Left ventricle myocardium inferior (tissue), 1 donor: Measurements from ENCODE around the gene TRIM71. TPM values are rescaled to one million over a fixed set of nuclear protein-coding genes. Genes with fewer than 3 reads are reported as not detected.
"Not testable (repeated sequence)": the region's sequence is repeated elsewhere in the genome, so short reads cannot be mapped to it uniquely, and the experiment has no call there.

Experiments
- DNase-seq: peaks from one replicate; pipeline ENCODE4 v3.0.0-alpha.2; 2020
- H3K27ac ChIP-seq: fragments of 200-600 bp; replicated peaks from 2 replicates; pipeline ENCODE4 v1.8.0; 2021
- H3K27me3 ChIP-seq: fragments of 200-600 bp; 2 replicates; pipeline ENCODE4 v1.8.0; 2021; ENCODE audit warnings: low read depth
- H3K36me3 ChIP-seq: fragments of 200-600 bp; 2 replicates; pipeline ENCODE4 v1.8.0; 2021
- H3K4me1 ChIP-seq: fragments of 200-600 bp; 2 replicates; pipeline ENCODE4 v1.8.0; 2021
- H3K4me3 ChIP-seq: fragments of 200-600 bp; 2 replicates; pipeline ENCODE4 v1.8.0; 2021; ENCODE audit warnings: mild to moderate bottlenecking, moderate library complexity
- H3K9me3 ChIP-seq: fragments of 200-600 bp; replicated peaks from 2 replicates; pipeline ENCODE4 v1.8.0; 2021
- intact Hi-C: fragments of 100-400 bp; cut with micrococcal nuclease; formaldehyde crosslinking; loops from one replicate; pipeline ENCODE4 v1.11.0; 2022
- long read RNA-seq: library from polyadenylated mRNA; unstranded; transcript quantifications from one replicate; pipeline ENCODE4 v2.0.0, GENCODE V29; 2021
- total RNA-seq: library from RNA; stranded (reverse); fragmentation: NEBNext Ultra II Directional; extraction: Animal tissue kit (Norgen Biotek cat#: 25700); gene quantifications from one replicate; pipeline ENCODE4 v1.2.1, GENCODE V29; 2021
- TF ChIP-seq, protein P1 (sequence below): fragments of 200-600 bp; IDR thresholded peaks from 2 replicates; pipeline ENCODE4 v1.8.0; 2021; ENCODE audit warnings: antibody characterized with exemption, mild to moderate bottlenecking, borderline replicate concordance
- donor health status: DM: no; HTN: yes; CAD: no; lungs with severe emphysema.

The TRIM71 gene
- total RNA-seq = not detected
- long read RNA-seq = 0 reads

DNA sequence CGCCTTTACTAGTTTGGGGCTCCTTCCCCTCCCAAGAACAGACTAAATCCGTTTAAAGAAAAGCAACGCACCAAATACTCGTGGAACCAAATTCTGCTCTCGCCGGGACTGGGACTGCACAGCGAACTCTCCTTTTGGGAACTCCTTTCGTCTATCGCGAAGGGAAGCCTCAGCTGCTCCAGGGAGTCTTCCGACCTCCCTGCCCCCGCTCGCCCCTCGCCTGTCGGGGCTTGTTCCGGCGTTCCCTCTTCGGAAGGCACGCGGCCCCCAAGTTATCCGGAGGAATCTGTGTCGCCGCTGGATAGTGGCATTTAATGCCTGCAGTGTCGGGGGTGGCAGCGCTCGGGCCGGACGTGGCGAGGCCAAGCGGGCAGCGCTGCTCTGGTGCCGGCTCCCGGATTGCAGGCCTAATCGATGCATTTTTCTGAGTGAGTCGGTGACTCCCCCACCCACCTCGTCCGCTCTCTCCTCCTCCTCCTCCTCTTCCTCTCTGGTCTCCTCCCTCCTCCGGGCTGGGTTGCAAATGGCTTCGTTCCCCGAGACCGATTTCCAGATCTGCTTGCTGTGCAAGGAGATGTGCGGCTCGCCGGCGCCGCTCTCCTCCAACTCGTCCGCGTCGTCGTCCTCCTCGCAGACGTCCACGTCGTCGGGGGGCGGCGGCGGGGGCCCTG lies at the start of gene TRIM71:
Gene TRIM71, plus strand, starts transcription at position 440 of the 671 bp plus-strand sequence. Its CDS starts 84 bp downstream, at position 524.
- intact Hi-C loops = no loop called here
- no peaks in the 10 kb centered on the region for H3K36me3 ChIP-seq
- peak within 1 kb of the TSS; percentile 64 for H3K4me3 ChIP-seq
- H3K27me3 ChIP-seq = peaks cover 79% of the 10 kb centered on the region
- H3K4me1 ChIP-seq = peaks cover 29% of the 10 kb centered on the region
- no peaks in the 10 kb centered on the region for H3K9me3 ChIP-seq
- TF ChIP-seq, protein P1, sequence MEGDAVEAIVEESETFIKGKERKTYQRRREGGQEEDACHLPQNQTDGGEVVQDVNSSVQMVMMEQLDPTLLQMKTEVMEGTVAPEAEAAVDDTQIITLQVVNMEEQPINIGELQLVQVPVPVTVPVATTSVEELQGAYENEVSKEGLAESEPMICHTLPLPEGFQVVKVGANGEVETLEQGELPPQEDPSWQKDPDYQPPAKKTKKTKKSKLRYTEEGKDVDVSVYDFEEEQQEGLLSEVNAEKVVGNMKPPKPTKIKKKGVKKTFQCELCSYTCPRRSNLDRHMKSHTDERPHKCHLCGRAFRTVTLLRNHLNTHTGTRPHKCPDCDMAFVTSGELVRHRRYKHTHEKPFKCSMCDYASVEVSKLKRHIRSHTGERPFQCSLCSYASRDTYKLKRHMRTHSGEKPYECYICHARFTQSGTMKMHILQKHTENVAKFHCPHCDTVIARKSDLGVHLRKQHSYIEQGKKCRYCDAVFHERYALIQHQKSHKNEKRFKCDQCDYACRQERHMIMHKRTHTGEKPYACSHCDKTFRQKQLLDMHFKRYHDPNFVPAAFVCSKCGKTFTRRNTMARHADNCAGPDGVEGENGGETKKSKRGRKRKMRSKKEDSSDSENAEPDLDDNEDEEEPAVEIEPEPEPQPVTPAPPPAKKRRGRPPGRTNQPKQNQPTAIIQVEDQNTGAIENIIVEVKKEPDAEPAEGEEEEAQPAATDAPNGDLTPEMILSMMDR = no peak
- no peak for DNase-seq
- no peak within 1 kb of the TSS for H3K27ac ChIP-seq

DNA sequence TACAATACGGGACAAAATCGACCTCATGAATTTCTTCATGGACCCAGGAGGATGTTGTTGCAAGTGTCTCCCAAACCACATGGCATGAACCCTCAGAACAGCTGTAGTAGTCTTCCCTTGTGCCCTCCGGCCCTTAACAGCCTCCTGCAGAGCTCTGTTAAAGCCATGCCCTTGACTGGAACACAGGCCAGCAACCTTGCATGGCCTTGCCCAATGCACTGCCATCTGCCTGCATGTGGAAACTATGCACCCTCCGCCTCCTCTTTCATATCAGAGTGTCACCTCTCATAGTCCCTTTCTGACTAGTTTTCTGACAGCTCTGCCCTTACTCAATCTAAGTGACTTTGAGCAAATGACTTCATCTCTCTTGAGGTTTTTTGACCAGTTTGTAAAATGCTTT lies 39.4 kb upstream of the TRIM71 start:
- Histone ChIP-seq H3K27ac (no peak overlapping the region), H3K4me1 (peaks cover 15% of the 10 kb centered on the region), H3K4me3 (no peak overlapping the region), H3K9me3 (no peaks in the 10 kb centered on the region), H3K36me3 (peaks cover 13% of the 10 kb centered on the region), H3K27me3 (no peaks in the 10 kb centered on the region)
- intact Hi-C loops = no loop called here
- TF ChIP-seq, protein P1 = no peak
- no peak for DNase-seq

DNA sequence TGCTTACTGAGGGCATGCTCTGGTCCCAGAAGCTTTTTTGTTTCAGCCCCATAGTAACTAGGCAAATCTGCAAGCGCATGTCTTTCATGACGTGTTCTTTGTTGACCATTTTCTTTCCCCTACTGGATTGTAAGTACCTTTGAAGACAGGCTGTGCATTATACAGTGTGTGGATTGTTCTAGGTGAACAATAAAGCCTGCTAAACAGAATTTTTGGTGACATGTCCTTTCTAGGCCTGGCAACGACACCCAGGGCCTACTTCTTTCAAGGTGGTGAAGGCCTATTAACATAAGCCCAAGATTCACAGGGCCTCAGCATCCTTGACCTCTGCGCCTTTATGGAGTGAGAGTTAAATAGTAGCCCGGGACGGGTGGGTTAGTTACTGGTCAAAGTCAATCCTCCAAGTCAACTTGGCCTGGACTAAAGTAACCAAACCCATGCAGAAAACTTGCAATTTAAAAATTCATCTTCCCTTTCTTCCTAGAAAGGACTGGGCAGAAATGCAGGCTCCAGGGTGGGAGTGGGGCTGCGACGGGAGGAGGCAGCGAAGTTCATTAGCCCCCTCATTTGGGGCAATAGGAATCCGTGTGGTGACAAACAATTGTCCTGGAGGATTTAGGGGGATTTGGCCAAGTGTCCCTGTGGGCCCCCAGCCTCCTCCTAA lies 37.6 kb upstream of the TRIM71 start:
- Histone ChIP-seq H3K27ac (no peak overlapping the region), H3K4me1 (peaks cover 15% of the 10 kb centered on the region), H3K4me3 (peak overlapping the region; percentile 76), H3K27me3 (no peaks in the 10 kb centered on the region), H3K9me3 (no peaks in the 10 kb centered on the region), H3K36me3 (peaks cover 4% of the 10 kb centered on the region)
- TF ChIP-seq, protein P1 = no peak
- no peak for DNase-seq
- intact Hi-C loops = no loop called here

DNA sequence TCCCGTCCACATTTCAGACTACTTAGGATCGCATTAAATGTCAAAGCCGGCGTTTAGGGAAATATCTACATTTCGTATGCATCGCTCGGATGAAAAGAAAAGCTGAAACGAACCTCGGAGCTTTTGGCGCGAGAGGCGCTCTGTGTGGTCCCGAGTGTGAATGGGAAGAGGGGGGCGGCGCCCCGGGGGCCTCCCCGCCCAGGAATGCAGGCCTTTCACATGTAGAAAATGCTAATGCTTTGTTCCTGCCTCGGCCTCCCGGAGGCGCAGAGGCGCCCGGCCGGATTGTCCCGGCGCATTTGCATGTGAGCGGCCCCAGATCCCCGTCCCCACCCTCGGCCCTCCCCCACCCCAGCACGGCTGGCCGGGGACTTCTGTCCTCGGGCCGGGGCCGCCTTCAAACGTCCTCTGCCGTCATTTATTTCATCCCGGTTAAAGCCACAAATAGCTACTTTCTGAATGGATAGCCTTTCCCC lies 37.0 kb upstream of the TRIM71 start:
- no peaks in the 10 kb centered on the region for H3K27me3 ChIP-seq
- peaks cover 15% of the 10 kb centered on the region for H3K4me1 ChIP-seq
- H3K36me3 ChIP-seq = no peaks in the 10 kb centered on the region
- H3K27ac ChIP-seq = peak overlapping the region; percentile 56
- intact Hi-C loops = no loop called here
- DNase-seq = peak; percentile 39
- TF ChIP-seq, protein P1 = no peak
- H3K4me3 ChIP-seq = peak overlapping the region; percentile 76
- no peaks in the 10 kb centered on the region for H3K9me3 ChIP-seq

DNA sequence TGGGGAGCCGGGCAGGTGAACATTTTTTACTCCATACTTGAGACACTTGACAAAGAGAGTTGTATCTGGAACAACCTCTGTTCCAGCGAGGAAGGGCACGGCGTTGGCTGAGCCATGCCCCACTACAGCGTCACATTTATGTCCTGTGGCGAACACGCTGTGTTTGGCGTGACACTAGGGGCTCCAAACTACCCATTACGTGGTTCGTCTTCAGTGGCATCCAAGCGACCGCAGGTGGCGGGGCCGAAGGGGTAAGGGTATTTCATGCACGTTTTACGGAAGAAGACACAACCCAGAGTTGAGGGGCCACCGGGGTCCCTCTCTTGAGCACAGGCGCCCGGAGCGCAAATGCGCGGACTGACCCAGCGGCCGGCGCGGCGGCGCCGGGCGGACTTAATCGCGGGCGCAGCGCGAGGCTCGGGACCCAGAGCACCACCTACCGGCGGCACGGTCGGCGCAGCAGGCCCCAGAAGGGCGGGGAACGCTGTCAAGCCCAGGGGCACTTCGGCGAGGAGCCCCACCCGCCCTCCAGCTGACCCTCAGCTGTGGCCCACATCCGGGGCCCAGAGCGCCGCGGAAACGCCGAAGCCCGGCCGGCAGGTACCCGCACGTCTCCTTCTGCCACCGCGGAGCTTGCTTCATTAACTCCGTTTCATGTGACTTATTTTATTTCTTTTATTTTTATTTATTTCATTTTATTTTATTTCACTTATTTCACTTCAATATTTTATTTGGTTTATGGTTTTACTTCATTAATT lies 36.4 kb upstream of the TRIM71 start:
- Histone ChIP-seq H3K4me1 (peaks cover 15% of the 10 kb centered on the region), H3K9me3 (no peaks in the 10 kb centered on the region), H3K36me3 (no peaks in the 10 kb centered on the region), H3K27ac (peak overlapping the region; percentile 56), H3K4me3 (peak overlapping the region; percentile 76), H3K27me3 (no peaks in the 10 kb centered on the region)
- TF ChIP-seq, protein P1 = peak; percentile 93
- intact Hi-C loops = no loop called here
- peak; percentile 78 for DNase-seq

DNA sequence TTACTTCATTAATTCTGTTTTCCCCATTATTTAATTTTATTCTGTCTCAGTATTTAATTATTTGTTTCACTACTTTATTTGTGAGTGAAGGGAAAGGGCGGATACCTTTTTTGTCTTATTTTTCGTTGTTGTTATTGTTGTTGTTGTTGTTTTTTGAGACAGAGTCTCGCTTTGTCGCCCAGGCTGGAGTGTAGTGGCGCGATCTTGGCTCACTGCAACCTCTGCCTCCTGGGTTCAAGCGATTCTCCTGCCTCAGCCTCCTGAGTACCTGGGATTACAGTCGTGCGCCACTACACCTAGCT lies 35.9 kb upstream of the TRIM71 start:
- H3K9me3 ChIP-seq, H3K27ac ChIP-seq, intact Hi-C loops, H3K27me3 ChIP-seq, DNase-seq, H3K36me3 ChIP-seq: not testable (repeated sequence)
- H3K4me1 ChIP-seq = peaks cover 15% of the 10 kb centered on the region
- H3K4me3 ChIP-seq = peak overlapping the region; percentile 76
